NT2/D1 (cell line): ENCODE data around the gene METTL25B.

Experiments used
- SUZ12 ChIP-seq: IDR thresholded peaks from 2 replicates; pipeline ENCODE4 v1.6.1; 2011; ENCODE audit not compliant: insufficient read length, insufficient read depth; ENCODE audit errors: extremely low read depth
- ZNF274 ChIP-seq: IDR thresholded peaks from 2 replicates; pipeline ENCODE4 v1.6.1; 2011; ENCODE audit warnings: mild to moderate bottlenecking, low read depth, low read length

GRCh38 chr1:156767101-156767878 is 39.0 kb downstream of the METTL25B start, which contains the start of gene PRCC:
- no peak for TF ChIP-seq ZNF274
- TF ChIP-seq SUZ12: no peak
